GM19438 (cell line): ENCODE measurements around the gene NTSR1.

Experiments
- ATAC-seq: cut with Tn5 transposase; IDR thresholded peaks from one replicate; pipeline ENCODE4 v1.9.1; 2021; ENCODE audit warnings: low read depth; ENCODE audit not compliant: unreplicated experiment

The NTSR1 gene

DNA sequence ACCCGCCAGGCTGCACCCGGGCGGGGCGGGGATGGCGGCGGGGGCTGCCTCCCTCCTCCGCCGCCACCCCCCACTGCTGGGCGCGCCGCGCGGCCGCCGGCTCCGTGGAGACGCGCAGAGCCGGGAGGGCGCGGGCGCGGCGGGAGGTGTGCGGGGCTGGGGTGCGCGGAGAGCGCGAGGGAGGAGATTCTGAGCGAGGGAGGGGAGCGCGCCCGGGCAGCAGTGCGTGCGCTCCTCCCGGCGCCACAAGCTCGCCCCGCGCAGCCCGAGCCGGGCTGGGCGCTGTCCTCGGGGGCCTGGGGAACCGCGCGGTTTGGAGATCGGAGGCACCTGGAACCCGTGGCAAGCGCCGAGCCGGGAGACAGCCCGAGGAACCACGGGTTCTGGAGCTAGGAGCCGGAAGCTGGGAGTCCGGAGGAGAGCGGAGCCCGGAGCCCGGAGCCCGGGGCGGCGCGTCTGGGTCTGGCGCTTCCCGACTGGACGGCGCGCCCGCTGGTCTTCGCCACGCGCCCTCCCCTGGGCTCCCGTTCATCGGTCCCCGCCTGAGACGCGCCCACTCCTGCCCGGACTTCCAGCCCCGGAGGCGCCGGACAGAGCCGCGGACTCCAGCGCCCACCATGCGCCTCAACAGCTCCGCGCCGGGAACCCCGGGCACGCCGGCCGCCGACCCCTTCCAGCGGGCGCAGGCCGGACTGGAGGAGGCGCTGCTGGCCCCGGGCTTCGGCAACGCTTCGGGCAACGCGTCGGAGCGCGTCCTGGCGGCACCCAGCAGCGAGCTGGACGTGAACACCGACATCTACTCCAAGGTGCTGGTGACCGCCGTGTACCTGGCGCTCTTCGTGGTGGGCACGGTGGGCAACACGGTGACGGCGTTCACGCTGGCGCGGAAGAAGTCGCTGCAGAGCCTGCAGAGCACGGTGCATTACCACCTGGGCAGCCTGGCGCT, at the start of gene NTSR1:
Gene NTSR1 (plus strand): TSS at position 246 of the 946 bp plus-strand sequence. CDS start 372 bp downstream, at position 618.
- no peak for ATAC-seq

GRCh38 chr20:62659488-62660239, 49.0 kb upstream of the NTSR1 start:
- no peak for ATAC-seq

DNA sequence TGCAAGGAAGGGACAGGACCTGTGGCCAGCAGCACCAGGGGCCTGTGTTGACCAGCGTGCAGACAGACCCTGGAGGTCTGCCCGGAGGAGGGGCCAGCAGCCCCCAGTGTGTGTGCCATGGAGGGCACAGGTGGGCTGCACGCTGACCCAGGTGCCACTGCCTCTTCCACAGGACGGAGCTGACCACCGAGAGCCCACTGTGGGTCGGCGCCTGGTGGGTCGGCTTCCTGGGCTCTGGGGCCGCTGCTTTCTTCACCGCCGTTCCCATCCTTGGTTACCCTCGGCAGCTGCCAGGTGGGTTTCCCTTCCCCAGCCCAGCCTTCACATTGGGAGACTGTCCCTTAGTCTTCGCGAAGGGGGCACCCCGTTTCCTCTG, 48.4 kb upstream of the NTSR1 start:
- ATAC-seq = no peak

GRCh38 chr20:62660768-62661167, 47.9 kb upstream of the NTSR1 start:
- no peak for ATAC-seq

DNA sequence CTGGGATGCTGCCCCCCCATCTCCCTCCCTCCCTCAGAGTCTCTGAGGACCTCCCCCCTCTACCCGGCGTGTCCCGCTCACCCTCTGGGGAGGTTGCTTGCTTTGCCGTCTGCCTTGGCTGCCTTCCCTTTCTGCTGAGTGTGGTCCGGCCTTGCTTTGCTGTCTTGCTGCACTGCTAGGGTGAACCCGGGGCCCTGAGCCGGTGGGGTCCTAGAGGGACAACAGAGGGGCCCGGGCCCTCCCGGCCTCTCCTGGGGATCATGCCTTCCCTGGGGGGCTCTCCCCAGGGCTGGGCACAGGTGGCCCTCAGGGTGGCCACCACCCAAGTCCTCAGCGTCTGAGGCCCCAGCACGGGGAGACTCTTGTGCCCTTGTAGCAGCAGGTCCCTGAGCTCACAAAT, 47.0 kb upstream of the NTSR1 start:
- ATAC-seq = no peak

GRCh38 chr20:62662422-62662821, 46.2 kb upstream of the NTSR1 start:
- no peak for ATAC-seq

- ATAC-seq = no peak
Observed at GRCh38 chr20:62663145-62664018, 45.3 kb upstream of the NTSR1 start.

DNA sequence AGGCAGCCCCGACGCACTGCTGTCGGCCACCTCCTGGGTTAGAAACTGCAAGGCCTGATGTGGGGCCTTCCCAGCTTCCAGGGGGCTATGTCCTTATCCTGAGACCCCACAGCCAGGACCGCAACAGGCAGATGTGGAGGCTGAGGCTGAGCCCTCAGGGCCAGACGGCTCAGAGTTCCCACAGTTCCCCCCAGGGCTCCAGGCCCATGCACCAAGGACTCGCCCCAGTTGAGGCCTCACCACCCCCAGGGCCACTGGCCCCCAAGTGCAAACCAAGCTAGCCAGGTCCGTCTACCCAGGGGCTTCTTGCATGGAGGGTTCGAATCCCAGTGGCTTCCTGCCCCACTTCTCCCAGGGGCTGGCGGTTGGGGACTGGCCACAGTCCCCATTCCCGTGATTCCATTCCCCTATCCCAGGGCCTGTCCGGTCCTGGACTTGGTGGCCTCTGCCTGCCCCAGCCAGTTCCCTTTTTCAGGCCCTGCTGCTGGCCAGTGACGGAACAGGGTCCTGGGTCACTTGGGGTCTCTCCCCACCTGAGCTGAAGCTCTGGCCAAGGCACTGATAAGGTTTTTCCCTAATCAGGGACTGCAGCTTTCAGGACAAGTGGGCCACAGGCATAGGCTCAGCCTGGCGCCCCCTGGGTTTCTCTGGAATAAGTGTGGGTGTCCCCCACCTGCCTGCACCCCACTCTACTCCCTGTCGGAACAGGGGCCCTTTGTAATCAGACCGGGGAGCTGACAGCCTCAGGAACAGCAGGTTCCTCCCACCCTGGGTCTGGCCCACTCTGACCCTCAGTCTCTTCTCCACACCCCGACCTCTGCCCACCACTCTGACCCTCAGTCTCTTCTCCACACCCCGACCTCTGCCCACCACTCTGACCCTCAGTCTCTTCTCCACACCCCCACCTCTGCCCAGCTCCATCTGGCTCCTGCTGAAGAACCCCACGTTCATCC, 44.3 kb upstream of the NTSR1 start:
- no peak for ATAC-seq

GRCh38 chr20:62665153-62665754, 43.4 kb upstream of the NTSR1 start:
- ATAC-seq = no peak

- no peak for ATAC-seq
Observed at GRCh38 chr20:62665826-62666735, 42.6 kb upstream of the NTSR1 start.

DNA sequence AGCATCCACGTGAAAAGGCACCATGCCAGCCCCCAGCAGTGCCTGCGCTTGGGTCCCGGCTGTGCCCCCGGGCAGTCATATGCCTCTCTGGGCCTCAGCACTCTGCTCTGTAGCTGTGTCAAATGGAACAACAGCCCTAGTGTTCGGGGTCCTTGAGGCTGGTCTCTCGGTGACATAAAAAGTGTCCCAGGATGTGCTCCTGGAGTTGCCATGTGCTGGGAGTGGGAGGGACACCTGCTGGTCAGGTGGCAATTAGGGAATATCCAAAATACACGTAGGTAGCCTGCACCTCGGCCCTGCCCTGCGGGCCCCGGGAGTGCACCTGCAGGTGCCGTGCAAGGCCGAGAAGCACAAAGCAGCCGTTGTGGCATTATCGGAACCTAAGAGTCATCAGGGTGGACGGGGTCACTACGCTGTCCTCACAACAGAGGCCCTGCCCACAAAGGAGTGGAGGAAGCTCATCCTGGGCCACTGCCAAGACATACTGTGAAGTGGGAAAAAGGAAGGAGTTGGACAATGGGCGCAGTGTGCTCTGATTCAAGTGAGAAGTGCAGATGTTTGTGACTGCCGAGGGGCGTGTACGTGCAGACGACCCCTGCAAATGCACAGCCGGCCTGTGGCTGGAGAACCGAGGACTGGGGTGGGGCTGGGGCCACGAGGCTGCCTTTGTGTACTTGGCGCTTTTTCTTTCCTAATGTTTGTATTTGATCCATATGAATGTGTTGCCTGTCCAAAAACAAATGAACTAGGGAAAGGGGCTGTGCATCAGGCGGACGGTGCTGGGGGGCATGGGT, 41.7 kb upstream of the NTSR1 start:
- ATAC-seq = no peak

- ATAC-seq = no peak
Observed at GRCh38 chr20:62667530-62668440, 40.9 kb upstream of the NTSR1 start.

- no peak for ATAC-seq
Observed at GRCh38 chr20:62668441-62669027, 40.1 kb upstream of the NTSR1 start.

- no peak for ATAC-seq
Observed at GRCh38 chr20:62669249-62669648, 39.4 kb upstream of the NTSR1 start.

- no peak for ATAC-seq
Observed at GRCh38 chr20:62670156-62670555, 38.5 kb upstream of the NTSR1 start.

- ATAC-seq = no peak
Observed at GRCh38 chr20:62670998-62671397, 37.6 kb upstream of the NTSR1 start.
